ENCODE measurements around the gene SLC25A26.

DNA sequence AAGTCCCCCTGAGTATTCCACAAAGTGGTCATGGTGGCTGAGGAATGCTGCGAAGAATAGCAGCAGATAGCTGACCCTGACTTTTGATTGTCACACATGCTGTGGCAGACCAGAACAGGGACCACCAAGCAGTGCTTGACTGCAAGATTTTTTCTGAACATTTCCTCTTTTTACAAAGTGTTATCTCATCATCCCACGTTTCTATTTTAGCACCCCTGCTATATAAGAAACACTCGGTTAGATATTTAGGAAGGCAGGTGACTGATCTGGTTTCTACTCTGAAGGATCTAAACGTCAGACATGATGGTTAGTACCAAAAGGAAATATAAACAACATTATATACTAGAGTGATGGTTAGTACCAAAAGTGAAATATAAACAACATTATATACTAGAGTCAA is 9.1 kb downstream of the SLC25A26 start:
- TF ChIP-seq, protein P1, sequence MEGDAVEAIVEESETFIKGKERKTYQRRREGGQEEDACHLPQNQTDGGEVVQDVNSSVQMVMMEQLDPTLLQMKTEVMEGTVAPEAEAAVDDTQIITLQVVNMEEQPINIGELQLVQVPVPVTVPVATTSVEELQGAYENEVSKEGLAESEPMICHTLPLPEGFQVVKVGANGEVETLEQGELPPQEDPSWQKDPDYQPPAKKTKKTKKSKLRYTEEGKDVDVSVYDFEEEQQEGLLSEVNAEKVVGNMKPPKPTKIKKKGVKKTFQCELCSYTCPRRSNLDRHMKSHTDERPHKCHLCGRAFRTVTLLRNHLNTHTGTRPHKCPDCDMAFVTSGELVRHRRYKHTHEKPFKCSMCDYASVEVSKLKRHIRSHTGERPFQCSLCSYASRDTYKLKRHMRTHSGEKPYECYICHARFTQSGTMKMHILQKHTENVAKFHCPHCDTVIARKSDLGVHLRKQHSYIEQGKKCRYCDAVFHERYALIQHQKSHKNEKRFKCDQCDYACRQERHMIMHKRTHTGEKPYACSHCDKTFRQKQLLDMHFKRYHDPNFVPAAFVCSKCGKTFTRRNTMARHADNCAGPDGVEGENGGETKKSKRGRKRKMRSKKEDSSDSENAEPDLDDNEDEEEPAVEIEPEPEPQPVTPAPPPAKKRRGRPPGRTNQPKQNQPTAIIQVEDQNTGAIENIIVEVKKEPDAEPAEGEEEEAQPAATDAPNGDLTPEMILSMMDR (IDR thresholded peaks at IDR 0.05): no peak
- TF ChIP-seq POLR2A (IDR thresholded peaks at IDR 0.05) (no peak), EP300 (IDR thresholded peaks at IDR 0.05) (no peak)

All from sigmoid colon (tissue), 4 donors.